HepG2 (cell line): ENCODE results near the gene MRPS5. TPM values are rescaled to one million over a fixed set of nuclear protein-coding genes. Genes with fewer than 3 reads are reported as not detected.

Source experiments
- CBX5 ChIP-seq: sonication (generic); formaldehyde crosslinking; IDR thresholded peaks from 2 replicates; pipeline ENCODE4 v1.4.0; 2020; ENCODE audit warnings: missing genetic modification reagents, borderline replicate concordance
- MAFF ChIP-seq: IDR thresholded peaks from 2 replicates; pipeline ENCODE4 v1.6.1; 2011; ENCODE audit warnings: low read depth, low read length, improper control_type of control experiment
- MATR3 ChIP-seq: sonication (generic); formaldehyde crosslinking; IDR thresholded peaks from 2 replicates; pipeline ENCODE4 v1.4.0; 2020; ENCODE audit warnings: missing genetic modification reagents
- MED8 ChIP-seq: sonication (generic); formaldehyde crosslinking; IDR thresholded peaks from 2 replicates; pipeline ENCODE4 v1.8.1; 2023; ENCODE audit warnings: mild to moderate bottlenecking, missing genetic modification reagents; ENCODE audit not compliant: insufficient replicate concordance
- NBN ChIP-seq: fragments of 450-650 bp; conservative IDR thresholded peaks from 2 replicates; pipeline ENCODE4 v1.6.1; 2017
- RFX1 ChIP-seq: fragments of 450-650 bp; IDR thresholded peaks from 2 replicates; pipeline ENCODE4 v1.6.1; 2017
- SIN3B ChIP-seq: fragments of 150-350 bp; IDR thresholded peaks from 2 replicates; pipeline ENCODE4 v1.6.1; 2014; ENCODE audit warnings: low read length
- TARDBP ChIP-seq: sonication (generic); formaldehyde crosslinking; IDR thresholded peaks from 2 replicates; pipeline ENCODE4 v1.8.0; 2022; ENCODE audit warnings: mild to moderate bottlenecking, missing genetic modification reagents
- TBX3 ChIP-seq: fragments of 450-650 bp; IDR thresholded peaks from 2 replicates; pipeline ENCODE4 v1.6.1; 2017; ENCODE audit warnings: antibody characterized with exemption, mild to moderate bottlenecking, inconsistent platforms, borderline replicate concordance
- ZFP36L1 ChIP-seq: sonication (generic); formaldehyde crosslinking; IDR thresholded peaks from 2 replicates; pipeline ENCODE4 v1.8.0; 2022; ENCODE audit warnings: mild to moderate bottlenecking, missing genetic modification reagents, moderate library complexity
- ZMAT3 ChIP-seq: sonication (generic); formaldehyde crosslinking; conservative IDR thresholded peaks from 2 replicates; pipeline ENCODE4 v1.7.0; 2021; ENCODE audit warnings: missing genetic modification reagents
- ZNF138 ChIP-seq: sonication (generic); formaldehyde crosslinking; IDR thresholded peaks from 2 replicates; pipeline ENCODE4 v1.5.0; 2020; ENCODE audit warnings: mild to moderate bottlenecking, low read depth, missing genetic modification reagents
- ZNF232 ChIP-seq: sonication (generic); formaldehyde crosslinking; IDR thresholded peaks from 2 replicates; pipeline ENCODE4 v1.4.0; 2020; ENCODE audit warnings: missing genetic modification reagents, borderline replicate concordance
- ZNF607 ChIP-seq: sonication (generic); formaldehyde crosslinking; IDR thresholded peaks from 2 replicates; pipeline ENCODE4 v1.5.1; 2020; ENCODE audit warnings: missing genetic modification reagents, mild to moderate bottlenecking, borderline replicate concordance
- ZNF720 ChIP-seq: sonication (generic); formaldehyde crosslinking; IDR thresholded peaks from 2 replicates; pipeline ENCODE4 v1.4.0; 2020; ENCODE audit warnings: missing genetic modification reagents
- polyA plus RNA-seq, 8 experiments: library from polyadenylated mRNA; depleted of rRNA in 3 of 8; stranded (reverse) in 7 of 8; unstranded in 1 of 8; fragments of >200 nt; fragmentation: Illumina TruSeq in 4 of 8; extraction: Trizol in 4 of 8; gene quantifications; 2 replicates each; pipeline versions ENCODE4 v1.2.1 to v1.2.3, GENCODE V29; 2011 to 2016; ENCODE audit warnings: low read depth in 4 of 8, missing spikeins in 1 of 8, mixed read lengths in 1 of 8; ENCODE audit not compliant: insufficient read depth in 1 of 8
- total RNA-seq, 5 experiments: library from RNA; depleted of rRNA; stranded (reverse); fragments of >200 nt; fragmentation: Illumina TruSeq; extraction: Trizol; gene quantifications; 2 replicates each; pipeline ENCODE4 v1.2.3, GENCODE V29; 2016; ENCODE audit warnings: low read depth in 1 of 5
- TF ChIP-seq, protein P1 (sequence below): sonication (generic); formaldehyde crosslinking; IDR thresholded peaks from 2 replicates; pipeline ENCODE4 v1.5.0; 2020; ENCODE audit warnings: mild to moderate bottlenecking, missing genetic modification reagents, borderline replicate concordance
- TF ChIP-seq, protein P2 (sequence below): sonication (generic); formaldehyde crosslinking; IDR thresholded peaks from 2 replicates; pipeline ENCODE4 v1.4.0; 2020; ENCODE audit warnings: missing genetic modification reagents
- TF ChIP-seq, protein P3 (sequence below): IDR thresholded peaks from 2 replicates; pipeline ENCODE4 v1.6.1; 2016; ENCODE audit warnings: low read depth, missing genetic modification reagents, missing compliant biosample characterization

Gene MRPS5
- total and polyA plus RNA-seq, 2 of the 13 experiments (the other 11 are each of a cell fraction or from before 2014, with no cell fraction given): 98.8 to 134 TPM

DNA sequence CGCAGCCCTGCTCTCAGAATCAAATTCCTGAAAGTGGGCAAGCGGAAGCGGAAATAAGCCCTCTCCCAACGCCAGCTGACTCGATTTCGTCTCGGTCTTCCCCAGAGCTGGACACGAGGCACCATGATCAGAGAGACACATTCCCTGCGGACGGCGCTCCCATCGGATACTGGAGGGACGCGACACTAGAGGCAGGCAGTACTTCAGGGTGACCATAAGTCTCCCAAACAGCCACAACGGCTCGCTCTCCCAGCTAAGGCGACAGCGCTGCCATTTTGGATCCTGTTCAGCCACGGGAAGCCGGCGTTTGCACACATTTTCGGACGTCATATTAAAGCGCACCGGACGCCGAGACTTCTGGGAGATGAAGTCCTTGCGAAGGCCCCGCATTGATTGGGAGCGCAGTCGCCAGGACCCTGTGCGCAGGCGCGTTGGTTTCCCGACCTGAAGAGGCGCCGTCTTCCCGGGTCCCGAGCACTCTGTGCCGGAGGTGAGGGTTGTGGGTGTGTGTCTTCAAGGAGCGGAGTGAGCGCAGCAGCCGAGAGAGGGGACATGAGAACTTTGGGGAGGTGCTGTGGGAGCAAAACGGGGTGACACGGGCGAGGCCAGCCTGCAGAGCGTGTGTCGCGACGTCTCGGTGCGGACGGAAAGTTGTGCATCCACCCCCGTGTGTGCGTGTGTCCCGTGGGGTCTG, 43.9 kb upstream of the MRPS5 start, which contains the start of gene ZNF2 (continued):
- TF ChIP-seq, protein P1, sequence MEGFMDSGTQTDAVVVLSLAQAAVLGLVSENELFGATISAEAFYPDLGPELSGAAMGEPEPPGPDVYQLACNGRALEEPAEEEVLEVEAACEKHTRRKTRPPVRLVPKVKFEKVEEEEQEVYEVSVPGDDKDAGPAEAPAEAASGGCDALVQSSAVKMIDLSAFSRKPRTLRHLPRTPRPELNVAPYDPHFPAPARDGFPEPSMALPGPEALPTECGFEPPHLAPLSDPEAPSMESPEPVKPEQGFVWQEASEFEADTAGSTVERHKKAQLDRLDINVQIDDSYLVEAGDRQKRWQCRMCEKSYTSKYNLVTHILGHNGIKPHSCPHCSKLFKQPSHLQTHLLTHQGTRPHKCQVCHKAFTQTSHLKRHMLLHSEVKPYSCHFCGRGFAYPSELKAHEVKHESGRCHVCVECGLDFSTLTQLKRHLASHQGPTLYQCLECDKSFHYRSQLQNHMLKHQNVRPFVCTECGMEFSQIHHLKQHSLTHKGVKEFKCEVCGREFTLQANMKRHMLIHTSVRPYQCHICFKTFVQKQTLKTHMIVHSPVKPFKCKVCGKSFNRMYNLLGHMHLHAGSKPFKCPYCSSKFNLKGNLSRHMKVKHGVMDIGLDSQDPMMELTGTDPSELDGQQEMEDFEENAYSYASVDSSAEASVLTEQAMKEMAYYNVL (CRISPR knock-in tag): no peak
- TF ChIP-seq, protein P2, sequence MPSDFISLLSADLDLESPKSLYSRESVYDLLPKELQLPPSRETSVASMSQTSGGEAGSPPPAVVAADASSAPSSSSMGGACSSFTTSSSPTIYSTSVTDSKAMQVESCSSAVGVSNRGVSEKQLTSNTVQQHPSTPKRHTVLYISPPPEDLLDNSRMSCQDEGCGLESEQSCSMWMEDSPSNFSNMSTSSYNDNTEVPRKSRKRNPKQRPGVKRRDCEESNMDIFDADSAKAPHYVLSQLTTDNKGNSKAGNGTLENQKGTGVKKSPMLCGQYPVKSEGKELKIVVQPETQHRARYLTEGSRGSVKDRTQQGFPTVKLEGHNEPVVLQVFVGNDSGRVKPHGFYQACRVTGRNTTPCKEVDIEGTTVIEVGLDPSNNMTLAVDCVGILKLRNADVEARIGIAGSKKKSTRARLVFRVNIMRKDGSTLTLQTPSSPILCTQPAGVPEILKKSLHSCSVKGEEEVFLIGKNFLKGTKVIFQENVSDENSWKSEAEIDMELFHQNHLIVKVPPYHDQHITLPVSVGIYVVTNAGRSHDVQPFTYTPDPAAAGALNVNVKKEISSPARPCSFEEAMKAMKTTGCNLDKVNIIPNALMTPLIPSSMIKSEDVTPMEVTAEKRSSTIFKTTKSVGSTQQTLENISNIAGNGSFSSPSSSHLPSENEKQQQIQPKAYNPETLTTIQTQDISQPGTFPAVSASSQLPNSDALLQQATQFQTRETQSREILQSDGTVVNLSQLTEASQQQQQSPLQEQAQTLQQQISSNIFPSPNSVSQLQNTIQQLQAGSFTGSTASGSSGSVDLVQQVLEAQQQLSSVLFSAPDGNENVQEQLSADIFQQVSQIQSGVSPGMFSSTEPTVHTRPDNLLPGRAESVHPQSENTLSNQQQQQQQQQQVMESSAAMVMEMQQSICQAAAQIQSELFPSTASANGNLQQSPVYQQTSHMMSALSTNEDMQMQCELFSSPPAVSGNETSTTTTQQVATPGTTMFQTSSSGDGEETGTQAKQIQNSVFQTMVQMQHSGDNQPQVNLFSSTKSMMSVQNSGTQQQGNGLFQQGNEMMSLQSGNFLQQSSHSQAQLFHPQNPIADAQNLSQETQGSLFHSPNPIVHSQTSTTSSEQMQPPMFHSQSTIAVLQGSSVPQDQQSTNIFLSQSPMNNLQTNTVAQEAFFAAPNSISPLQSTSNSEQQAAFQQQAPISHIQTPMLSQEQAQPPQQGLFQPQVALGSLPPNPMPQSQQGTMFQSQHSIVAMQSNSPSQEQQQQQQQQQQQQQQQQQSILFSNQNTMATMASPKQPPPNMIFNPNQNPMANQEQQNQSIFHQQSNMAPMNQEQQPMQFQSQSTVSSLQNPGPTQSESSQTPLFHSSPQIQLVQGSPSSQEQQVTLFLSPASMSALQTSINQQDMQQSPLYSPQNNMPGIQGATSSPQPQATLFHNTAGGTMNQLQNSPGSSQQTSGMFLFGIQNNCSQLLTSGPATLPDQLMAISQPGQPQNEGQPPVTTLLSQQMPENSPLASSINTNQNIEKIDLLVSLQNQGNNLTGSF: no peak
- TF ChIP-seq MED8 (peak; percentile 82), MATR3 (no peak), CBX5 (CRISPR knock-in tag) (peak; percentile 73; the same call in 1 of the 2 replicates), MAFF (no peak), ZNF232 (CRISPR knock-in tag) (peak; percentile 13; the same call in 1 of the 2 replicates), ZFP36L1 (no peak; the same call in 1 of the 2 replicates), ZNF138 (CRISPR knock-in tag) (0 out of 2 replicates have a peak, but pooled peaks have one; percentile 63), RFX1 (no peak), TBX3 (no peak), ZMAT3 (no peak; the same call in 1 of the 2 replicates), ZNF607 (CRISPR knock-in tag) (peak; percentile 94), SIN3B (peak; percentile 90), ZNF720 (CRISPR knock-in tag) (no peak), TARDBP (CRISPR knock-in tag) (peak; percentile 88), NBN (no peak)
- TF ChIP-seq, protein P3, sequence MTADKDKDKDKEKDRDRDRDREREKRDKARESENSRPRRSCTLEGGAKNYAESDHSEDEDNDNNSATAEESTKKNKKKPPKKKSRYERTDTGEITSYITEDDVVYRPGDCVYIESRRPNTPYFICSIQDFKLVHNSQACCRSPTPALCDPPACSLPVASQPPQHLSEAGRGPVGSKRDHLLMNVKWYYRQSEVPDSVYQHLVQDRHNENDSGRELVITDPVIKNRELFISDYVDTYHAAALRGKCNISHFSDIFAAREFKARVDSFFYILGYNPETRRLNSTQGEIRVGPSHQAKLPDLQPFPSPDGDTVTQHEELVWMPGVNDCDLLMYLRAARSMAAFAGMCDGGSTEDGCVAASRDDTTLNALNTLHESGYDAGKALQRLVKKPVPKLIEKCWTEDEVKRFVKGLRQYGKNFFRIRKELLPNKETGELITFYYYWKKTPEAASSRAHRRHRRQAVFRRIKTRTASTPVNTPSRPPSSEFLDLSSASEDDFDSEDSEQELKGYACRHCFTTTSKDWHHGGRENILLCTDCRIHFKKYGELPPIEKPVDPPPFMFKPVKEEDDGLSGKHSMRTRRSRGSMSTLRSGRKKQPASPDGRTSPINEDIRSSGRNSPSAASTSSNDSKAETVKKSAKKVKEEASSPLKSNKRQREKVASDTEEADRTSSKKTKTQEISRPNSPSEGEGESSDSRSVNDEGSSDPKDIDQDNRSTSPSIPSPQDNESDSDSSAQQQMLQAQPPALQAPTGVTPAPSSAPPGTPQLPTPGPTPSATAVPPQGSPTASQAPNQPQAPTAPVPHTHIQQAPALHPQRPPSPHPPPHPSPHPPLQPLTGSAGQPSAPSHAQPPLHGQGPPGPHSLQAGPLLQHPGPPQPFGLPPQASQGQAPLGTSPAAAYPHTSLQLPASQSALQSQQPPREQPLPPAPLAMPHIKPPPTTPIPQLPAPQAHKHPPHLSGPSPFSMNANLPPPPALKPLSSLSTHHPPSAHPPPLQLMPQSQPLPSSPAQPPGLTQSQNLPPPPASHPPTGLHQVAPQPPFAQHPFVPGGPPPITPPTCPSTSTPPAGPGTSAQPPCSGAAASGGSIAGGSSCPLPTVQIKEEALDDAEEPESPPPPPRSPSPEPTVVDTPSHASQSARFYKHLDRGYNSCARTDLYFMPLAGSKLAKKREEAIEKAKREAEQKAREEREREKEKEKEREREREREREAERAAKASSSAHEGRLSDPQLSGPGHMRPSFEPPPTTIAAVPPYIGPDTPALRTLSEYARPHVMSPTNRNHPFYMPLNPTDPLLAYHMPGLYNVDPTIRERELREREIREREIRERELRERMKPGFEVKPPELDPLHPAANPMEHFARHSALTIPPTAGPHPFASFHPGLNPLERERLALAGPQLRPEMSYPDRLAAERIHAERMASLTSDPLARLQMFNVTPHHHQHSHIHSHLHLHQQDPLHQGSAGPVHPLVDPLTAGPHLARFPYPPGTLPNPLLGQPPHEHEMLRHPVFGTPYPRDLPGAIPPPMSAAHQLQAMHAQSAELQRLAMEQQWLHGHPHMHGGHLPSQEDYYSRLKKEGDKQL (CRISPR knock-in tag): no peak; the same call in 1 of the 2 replicates
